ENCODE measurements around the gene MOSPD3. TPM values are rescaled to one million over a fixed set of nuclear protein-coding genes. Genes with fewer than 3 reads are reported as not detected.

The MOSPD3 gene
- total RNA-seq, 1 donor from 2014 or later: 10.5 TPM

GRCh38 chr7:100575206-100575631, 37.1 kb upstream of the MOSPD3 start:
- Mint-ChIP-seq H3K36me3 (ENCODE audit: low read depth) (peaks cover 35% of the 10 kb centered on the region), H3K4me3 (no peak overlapping the region), H3K27ac (no peak overlapping the region), H3K9me3 (no peaks in the 10 kb centered on the region), H3K27me3 (no peaks in the 10 kb centered on the region), H3K4me1 (peaks cover 18% of the 10 kb centered on the region)
- ATAC-seq (ENCODE audit: low read depth) (no peak), DNase-seq (no peak)
- CTCF ChIA-PET: no interaction called here
- POLR2A ChIA-PET: no interaction called here
- TF ChIP-seq, protein P1, sequence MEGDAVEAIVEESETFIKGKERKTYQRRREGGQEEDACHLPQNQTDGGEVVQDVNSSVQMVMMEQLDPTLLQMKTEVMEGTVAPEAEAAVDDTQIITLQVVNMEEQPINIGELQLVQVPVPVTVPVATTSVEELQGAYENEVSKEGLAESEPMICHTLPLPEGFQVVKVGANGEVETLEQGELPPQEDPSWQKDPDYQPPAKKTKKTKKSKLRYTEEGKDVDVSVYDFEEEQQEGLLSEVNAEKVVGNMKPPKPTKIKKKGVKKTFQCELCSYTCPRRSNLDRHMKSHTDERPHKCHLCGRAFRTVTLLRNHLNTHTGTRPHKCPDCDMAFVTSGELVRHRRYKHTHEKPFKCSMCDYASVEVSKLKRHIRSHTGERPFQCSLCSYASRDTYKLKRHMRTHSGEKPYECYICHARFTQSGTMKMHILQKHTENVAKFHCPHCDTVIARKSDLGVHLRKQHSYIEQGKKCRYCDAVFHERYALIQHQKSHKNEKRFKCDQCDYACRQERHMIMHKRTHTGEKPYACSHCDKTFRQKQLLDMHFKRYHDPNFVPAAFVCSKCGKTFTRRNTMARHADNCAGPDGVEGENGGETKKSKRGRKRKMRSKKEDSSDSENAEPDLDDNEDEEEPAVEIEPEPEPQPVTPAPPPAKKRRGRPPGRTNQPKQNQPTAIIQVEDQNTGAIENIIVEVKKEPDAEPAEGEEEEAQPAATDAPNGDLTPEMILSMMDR (IDR thresholded peaks at IDR 0.05): no peak
- intact Hi-C loops (cut with micrococcal nuclease): no loop called here

DNA sequence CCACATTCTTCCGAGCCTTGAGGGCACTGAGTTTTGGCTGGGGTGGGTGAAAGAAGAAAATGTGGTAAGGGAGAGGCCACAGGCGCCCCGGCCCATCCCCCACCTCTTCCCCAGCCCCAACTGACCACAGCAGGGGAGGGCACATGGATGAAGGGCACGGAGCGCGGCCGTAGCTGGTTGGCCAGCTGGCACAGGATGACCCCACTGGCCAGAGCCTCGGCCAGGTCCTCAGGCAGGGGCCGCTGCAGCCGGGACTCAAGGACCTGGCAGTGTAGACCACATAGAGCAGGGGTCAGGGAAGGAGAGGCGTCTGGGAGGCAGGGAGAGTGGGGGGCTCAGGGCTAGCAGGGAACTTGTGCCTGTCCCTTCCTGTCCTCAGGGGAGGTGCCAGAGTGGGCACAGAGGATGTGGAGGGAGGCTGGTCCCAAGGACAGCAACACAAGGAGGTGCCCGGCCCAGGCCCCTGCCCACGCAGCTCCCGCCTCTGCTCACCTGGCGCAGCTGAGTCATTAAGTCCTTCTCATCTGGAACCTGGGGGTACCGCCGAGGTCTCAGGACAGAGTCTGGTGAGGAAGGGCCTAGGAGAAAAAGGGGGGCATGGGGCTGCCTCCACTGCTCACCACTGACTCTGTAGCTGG, 36.5 kb upstream of the MOSPD3 start:
- H3K27me3 Mint-ChIP-seq: no peaks in the 10 kb centered on the region
- H3K36me3 Mint-ChIP-seq (ENCODE audit: low read depth): peaks cover 35% of the 10 kb centered on the region
- intact Hi-C loops (cut with micrococcal nuclease): no loop called here
- POLR2A ChIA-PET: no interaction called here
- ATAC-seq (ENCODE audit: low read depth) (no peak), DNase-seq (no peak)
- H3K4me3 Mint-ChIP-seq: no peak overlapping the region
- CTCF ChIA-PET: no interaction called here
- TF ChIP-seq, protein P1 (IDR thresholded peaks at IDR 0.05): no peak
- no peaks in the 10 kb centered on the region for H3K9me3 Mint-ChIP-seq
- peaks cover 14% of the 10 kb centered on the region for H3K4me1 Mint-ChIP-seq
- H3K27ac Mint-ChIP-seq: no peak overlapping the region

DNA sequence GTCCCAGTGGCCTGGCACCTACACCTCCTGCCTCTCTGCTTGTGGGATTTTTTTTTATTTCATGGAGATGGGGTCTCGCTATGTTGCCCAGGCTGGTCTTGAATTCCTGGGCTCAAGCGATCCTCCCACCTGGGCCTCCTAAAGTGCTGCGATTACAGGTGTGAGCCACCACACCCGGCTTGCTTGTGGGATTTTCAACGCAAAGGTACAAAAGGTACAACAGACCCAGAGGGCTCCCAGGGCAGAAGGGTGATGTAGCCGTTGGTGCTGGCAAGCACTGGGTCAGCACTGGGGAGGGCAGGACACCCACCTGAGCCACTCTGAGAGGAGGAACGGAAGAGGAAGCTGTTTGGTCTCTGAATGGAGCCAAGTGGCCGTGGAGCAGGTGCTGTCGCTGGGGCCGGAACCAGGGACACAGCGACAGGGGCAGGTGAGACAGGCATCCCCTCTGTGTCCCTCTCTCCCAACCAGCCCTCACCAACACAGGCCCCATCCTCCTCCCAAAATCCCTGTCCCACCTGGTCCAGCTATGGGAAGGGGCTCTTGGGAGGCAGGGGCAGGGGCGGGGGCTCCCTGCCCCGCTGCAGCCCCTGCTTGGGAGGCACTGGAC, 35.9 kb upstream of the MOSPD3 start:
- TF ChIP-seq, protein P1 (IDR thresholded peaks at IDR 0.05): no peak
- Mint-ChIP-seq H3K36me3 (ENCODE audit: low read depth) (peaks cover 35% of the 10 kb centered on the region), H3K4me3 (no peak overlapping the region), H3K4me1 (peaks cover 9% of the 10 kb centered on the region), H3K27me3 (no peaks in the 10 kb centered on the region), H3K9me3 (no peaks in the 10 kb centered on the region), H3K27ac (no peak overlapping the region)
- CTCF ChIA-PET: no interaction called here
- ATAC-seq (ENCODE audit: low read depth) (no peak), DNase-seq (no peak)
- POLR2A ChIA-PET: interaction anchor here (0.6 to 0.7 kb wide), 3 partner anchors 29 to 514 kb away, joined by 3 to 5 read pairs (median 5); partner anchors contain the start of gene ZCWPW1
- intact Hi-C loops (cut with micrococcal nuclease): no loop called here

- H3K4me3 Mint-ChIP-seq: no peak overlapping the region
- H3K27me3 Mint-ChIP-seq: no peaks in the 10 kb centered on the region
- intact Hi-C loops (cut with micrococcal nuclease): no loop called here
- H3K27ac Mint-ChIP-seq: no peak overlapping the region
- ChIA-PET POLR2A (interaction anchor here (1.2 to 1.3 kb wide), 2 partner anchors 9 to 35 kb away, joined by 3 to 5 read pairs; partner anchors contain the start of genes FBXO24 and MOSPD3), CTCF (no interaction called here)
- TF ChIP-seq, protein P1 (IDR thresholded peaks at IDR 0.05): no peak
- H3K9me3 Mint-ChIP-seq: no peaks in the 10 kb centered on the region
- peaks cover 32% of the 10 kb centered on the region for H3K36me3 Mint-ChIP-seq (ENCODE audit: low read depth)
- H3K4me1 Mint-ChIP-seq: peaks cover 3% of the 10 kb centered on the region
- ATAC-seq (ENCODE audit: low read depth) (no peak), DNase-seq (no peak)
These were observed 35.2 kb upstream of the MOSPD3 start for GRCh38 chr7:100577103-100577502.

GRCh38 chr7:100577507-100577906, 34.8 kb upstream of the MOSPD3 start:
- CTCF ChIA-PET: no interaction called here
- Mint-ChIP-seq H3K4me3 (no peak overlapping the region), H3K27ac (no peak overlapping the region), H3K27me3 (no peaks in the 10 kb centered on the region), H3K4me1 (peaks cover 4% of the 10 kb centered on the region), H3K9me3 (no peaks in the 10 kb centered on the region), H3K36me3 (ENCODE audit: low read depth) (peaks cover 30% of the 10 kb centered on the region)
- no peak for ATAC-seq (ENCODE audit: low read depth)
- TF ChIP-seq, protein P1 (IDR thresholded peaks at IDR 0.05): no peak
- POLR2A ChIA-PET: interaction anchor here (0.5 to 1.3 kb wide), 4 partner anchors 9 to 196 kb away, joined by 3 to 5 read pairs (median 3); partner anchors contain the start of genes FBXO24 and MOSPD3
- no peak for DNase-seq
- intact Hi-C loops (cut with micrococcal nuclease): no loop called here

Data from activated B cell treated with CpG ODN at 0.5 μM for 24 hours (primary cell).